Measurements from ENCODE around the gene MRNIP.
"Not testable (repeated sequence)": the region's sequence is repeated elsewhere in the genome, so short reads cannot be mapped to it uniquely, and the experiment has no call there.

The MRNIP gene

GRCh38 chr5:179887802-179888201 is 29.2 kb upstream of the MRNIP start:
- no peak for DNase-seq

GRCh38 chr5:179887095-179887494 is 28.5 kb upstream of the MRNIP start:
- no peak for DNase-seq

GRCh38 chr5:179886190-179886911 is 27.7 kb upstream of the MRNIP start:
- no peak for DNase-seq

- DNase-seq = no peak
Observed at GRCh38 chr5:179885491-179886090, 27.0 kb upstream of the MRNIP start.

GRCh38 chr5:179883163-179883562 is 24.5 kb upstream of the MRNIP start:
- no peak for DNase-seq

GRCh38 chr5:179882338-179882737 is 23.7 kb upstream of the MRNIP start:
- DNase-seq = no peak

GRCh38 chr5:179880848-179881590 is 22.4 kb upstream of the MRNIP start:
- DNase-seq = no peak

GRCh38 chr5:179880066-179880650 is 21.5 kb upstream of the MRNIP start:
- no peak for DNase-seq

- DNase-seq = no peak
Observed at GRCh38 chr5:179879690-179880010, 21.0 kb upstream of the MRNIP start.

GRCh38 chr5:179879003-179879689 is 20.5 kb upstream of the MRNIP start:
- DNase-seq = no peak

GRCh38 chr5:179878222-179879002 is 19.8 kb upstream of the MRNIP start:
- no peak for DNase-seq

- DNase-seq = no peak
Observed at GRCh38 chr5:179876610-179876952, 18.0 kb upstream of the MRNIP start.

- DNase-seq = no peak
Observed at GRCh38 chr5:179875741-179876609, 17.4 kb upstream of the MRNIP start.

GRCh38 chr5:179874536-179875292 is 16.1 kb upstream of the MRNIP start:
- no peak for DNase-seq

GRCh38 chr5:179874136-179874535 is 15.5 kb upstream of the MRNIP start:
- no peak for DNase-seq

GRCh38 chr5:179873588-179874110 is 15.0 kb upstream of the MRNIP start:
- no peak for DNase-seq

GRCh38 chr5:179872828-179873575 is 14.4 kb upstream of the MRNIP start:
- no peak for DNase-seq

GRCh38 chr5:179872055-179872827 is 13.6 kb upstream of the MRNIP start:
- no peak for DNase-seq

- not testable (repeated sequence) for DNase-seq
Observed at GRCh38 chr5:179871533-179871932, 12.9 kb upstream of the MRNIP start.

Measured in stimulated activated CD4-positive, alpha-beta T cell treated with anti-CD3 and anti-CD28 coated beads, Interleukin-1b, Interleukin-23, amount 100 ng/mL, for 48 hours (primary cell).